Uterus (tissue), 2 donors: ENCODE data around the gene USB1.

Experiments used
- CTCF ChIP-seq, 4 experiments: fragments of 200-600 bp in 2 of 4; fragments of 450-650 bp in 2 of 4; sonication (generic) in 2 of 4; IDR thresholded peaks; one replicate each; pipeline ENCODE4 v1.5.1; 2016 to 2019; ENCODE audit warnings: antibody characterized with exemption in 4 of 4, mild to moderate bottlenecking in 2 of 4, moderate library complexity in 1 of 4
- POLR2A ChIP-seq, 2 donors: fragments of 450-650 bp; IDR thresholded peaks; one replicate each; pipeline ENCODE4 v1.6.1; 2016; ENCODE audit warnings: antibody characterized with exemption in 2 of 2, mild to moderate bottlenecking in 1 of 2, moderate library complexity in 1 of 2

DNA sequence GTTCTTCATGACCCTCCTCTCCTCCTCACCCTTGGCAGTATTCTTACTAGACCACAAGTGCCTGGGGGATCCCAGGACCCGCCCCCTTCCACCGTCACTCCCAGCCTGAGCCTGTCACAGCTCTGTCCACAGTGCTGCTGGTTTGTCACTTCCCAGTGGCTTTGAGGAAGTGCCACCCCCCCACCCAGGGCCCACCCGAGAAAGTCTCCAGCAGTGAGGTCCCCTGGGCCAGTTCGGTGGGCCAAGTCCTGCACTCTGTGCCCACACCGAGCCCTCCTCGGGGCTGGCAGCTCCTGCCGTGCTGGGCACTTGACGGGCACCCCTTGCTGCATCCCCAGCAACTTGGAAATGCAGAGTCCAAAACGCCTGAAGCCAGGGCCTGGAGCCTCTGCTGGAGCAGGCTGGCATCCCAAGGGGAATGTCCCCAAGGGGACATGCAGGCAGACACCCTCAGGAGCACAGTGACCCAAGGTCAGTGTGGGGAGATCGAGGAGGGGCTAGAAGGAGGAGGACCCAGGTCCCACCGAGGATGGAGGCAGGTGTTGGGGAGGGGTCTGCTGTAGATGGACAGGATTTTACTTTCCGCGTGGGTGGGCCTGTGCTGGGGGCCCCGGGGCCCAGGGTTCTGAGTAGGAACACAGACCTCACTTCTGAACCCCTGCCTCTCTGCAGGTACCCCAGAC, 39.9 kb downstream of the USB1 start:
- TF ChIP-seq POLR2A (IDR thresholded peaks at IDR 0.05) (no peak), CTCF (IDR thresholded peaks at IDR 0.05) (no peak)
